ENCODE measurements around the gene TSPYL4.

- TF ChIP-seq, protein P1, sequence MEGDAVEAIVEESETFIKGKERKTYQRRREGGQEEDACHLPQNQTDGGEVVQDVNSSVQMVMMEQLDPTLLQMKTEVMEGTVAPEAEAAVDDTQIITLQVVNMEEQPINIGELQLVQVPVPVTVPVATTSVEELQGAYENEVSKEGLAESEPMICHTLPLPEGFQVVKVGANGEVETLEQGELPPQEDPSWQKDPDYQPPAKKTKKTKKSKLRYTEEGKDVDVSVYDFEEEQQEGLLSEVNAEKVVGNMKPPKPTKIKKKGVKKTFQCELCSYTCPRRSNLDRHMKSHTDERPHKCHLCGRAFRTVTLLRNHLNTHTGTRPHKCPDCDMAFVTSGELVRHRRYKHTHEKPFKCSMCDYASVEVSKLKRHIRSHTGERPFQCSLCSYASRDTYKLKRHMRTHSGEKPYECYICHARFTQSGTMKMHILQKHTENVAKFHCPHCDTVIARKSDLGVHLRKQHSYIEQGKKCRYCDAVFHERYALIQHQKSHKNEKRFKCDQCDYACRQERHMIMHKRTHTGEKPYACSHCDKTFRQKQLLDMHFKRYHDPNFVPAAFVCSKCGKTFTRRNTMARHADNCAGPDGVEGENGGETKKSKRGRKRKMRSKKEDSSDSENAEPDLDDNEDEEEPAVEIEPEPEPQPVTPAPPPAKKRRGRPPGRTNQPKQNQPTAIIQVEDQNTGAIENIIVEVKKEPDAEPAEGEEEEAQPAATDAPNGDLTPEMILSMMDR (conservative IDR thresholded peaks at IDR 0.05 in 1 of 2, IDR thresholded peaks at IDR 0.05 in 1 of 2; ENCODE audit: extremely low read depth in 1 of 2, insufficient read depth in 1 of 2, low read depth in 1 of 2, low read length in 2 of 2), result no peak
- TF ChIP-seq EZH2 (IDR thresholded peaks at IDR 0.05; ENCODE audit: borderline replicate concordance, low read length), result no peak
Observed at GRCh38 chr6:116300566-116300965, 46.7 kb upstream of the TSPYL4 start.
